NCI-H524 treated with DMSO at 0.1 percent for 48 hours (cell line): ENCODE results near the gene NTMT2.

Experiments used
- DNase-seq: peaks from one replicate; lab custom pipeline; 2025; lab: John Stamatoyannopoulos, UW

The NTMT2 gene

DNA sequence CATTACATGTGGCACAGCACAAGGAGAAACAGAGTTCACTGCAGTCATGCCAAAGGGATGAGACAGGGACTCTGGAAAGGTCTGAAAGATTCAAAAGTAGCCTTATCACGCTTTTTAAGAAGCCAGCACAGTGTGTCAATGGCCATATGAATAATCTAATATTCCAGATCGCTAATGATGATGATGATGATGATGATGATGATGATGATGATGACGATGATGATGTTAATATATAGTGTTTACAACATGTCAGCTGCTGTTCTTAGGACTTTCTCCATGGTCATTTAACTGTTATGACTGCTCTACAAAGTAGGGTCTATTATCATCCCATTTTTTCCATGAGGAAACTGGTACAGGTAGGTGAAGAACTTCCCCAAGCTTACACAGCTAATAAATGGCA, 64.4 kb downstream of the NTMT2 start:
- DNase-seq: no peak

- DNase-seq: no peak
Measured at GRCh38 chr1:170213596-170213995, 67.8 kb downstream of the NTMT2 start.

DNA sequence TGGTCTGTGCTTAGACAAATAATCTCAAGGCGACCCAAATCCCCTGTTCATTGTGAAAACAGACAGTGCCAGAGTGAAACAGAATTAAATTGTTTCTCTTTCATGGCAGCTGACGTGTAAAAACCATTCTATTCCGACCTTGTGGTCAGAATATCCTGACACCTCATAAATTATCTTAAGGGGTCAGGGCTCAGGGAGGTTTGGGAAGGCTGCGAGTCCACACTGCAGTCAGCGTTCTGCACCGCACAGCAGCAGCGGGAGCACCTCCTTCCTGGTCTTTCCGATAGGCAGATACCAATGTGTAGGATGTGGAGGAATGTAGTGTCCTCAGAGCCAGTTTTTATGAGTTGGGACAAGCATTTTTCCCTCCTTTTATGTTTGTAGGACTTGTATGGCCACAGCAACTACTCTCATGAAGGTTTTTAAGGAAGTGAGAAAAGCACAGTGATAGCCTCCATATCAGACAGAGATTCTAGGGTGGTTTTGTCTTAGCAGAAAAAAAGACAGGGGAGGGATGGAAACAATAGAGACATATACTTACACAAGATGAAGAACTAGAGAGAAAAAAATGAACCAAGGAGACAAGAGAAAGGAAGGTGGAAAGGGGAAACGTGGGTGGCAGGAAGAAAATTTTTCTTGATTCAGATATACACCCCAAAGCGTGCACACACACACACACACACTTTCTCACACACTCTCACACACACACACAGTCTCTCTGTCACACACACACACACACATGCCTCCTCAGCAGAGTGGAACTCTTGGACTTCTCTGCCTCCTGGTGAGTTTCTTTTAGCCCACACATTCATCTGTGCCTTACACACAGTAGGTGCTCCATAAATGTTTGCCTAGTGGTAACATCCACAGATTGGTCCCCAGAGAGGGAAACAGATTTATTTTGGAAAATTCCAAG, 68.6 kb downstream of the NTMT2 start:
- DNase-seq: no peak

GRCh38 chr1:170215072-170215885, 69.5 kb downstream of the NTMT2 start:
- DNase-seq: no peak

GRCh38 chr1:170217517-170218256, 71.9 kb downstream of the NTMT2 start:
- no peak for DNase-seq

DNA sequence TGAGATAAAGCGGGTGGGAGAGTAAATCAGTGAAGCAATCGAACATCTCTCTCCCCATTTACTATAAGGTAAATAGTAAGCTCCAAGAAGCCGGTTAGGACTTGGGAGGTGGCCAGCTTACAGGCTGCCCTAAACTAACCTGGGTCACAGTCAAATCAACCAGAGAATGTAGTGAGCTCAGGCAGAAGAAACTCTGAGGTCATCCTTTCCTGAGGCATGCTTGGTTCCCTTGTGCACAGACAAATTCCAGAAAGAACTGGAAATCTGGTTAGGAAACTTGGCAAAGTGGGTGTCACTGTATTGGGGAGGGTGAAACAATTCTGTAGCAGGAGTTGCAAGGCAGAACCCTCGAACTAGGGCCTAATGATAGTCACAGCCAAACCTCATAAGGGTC, 72.5 kb downstream of the NTMT2 start:
- DNase-seq: no peak
